Natural killer cell (primary cell): ENCODE results near the gene TRIP12. TPM values are rescaled to one million over a fixed set of nuclear protein-coding genes. Genes with fewer than 3 reads are reported as not detected.

ENCODE experiments used
- ATAC-seq, 3 donors: fragments of 150-1000 bp in 2 of 3; fragments of 200-7000 bp in 1 of 3; cut with Tn5 transposase; 1 replicate in 1 of 3; 2 replicates in 2 of 3; pipeline ENCODE4 v1.10.0; 2021; ENCODE audit warnings: mild to moderate bottlenecking in 2 of 3, moderate library complexity in 2 of 3
- DNase-seq, 2 donors: peaks; one replicate each; pipeline versions ENCODE4 v3.0.0 to v3.0.0-alpha.2; 2013 to 2021; ENCODE audit warnings: mixed read lengths in 1 of 2
- H3K27ac ChIP-seq: one replicate; pipeline ENCODE4 v1.5.1; 2013; ENCODE audit warnings: mild to moderate bottlenecking, low read length
- H3K27me3 ChIP-seq: one replicate; pipeline ENCODE4 v1.6.1; 2013; ENCODE audit warnings: low read length; ENCODE audit not compliant: control insufficient read depth, insufficient read depth
- H3K36me3 ChIP-seq: one replicate; pipeline ENCODE4 v1.6.1; 2013; ENCODE audit warnings: low read length; ENCODE audit not compliant: control insufficient read depth, insufficient read depth
- H3K4me1 ChIP-seq: one replicate; pipeline ENCODE4 v1.6.1; 2013; ENCODE audit warnings: low read length; ENCODE audit not compliant: control insufficient read depth, insufficient read depth
- H3K4me3 ChIP-seq: one replicate; pipeline ENCODE4 v1.5.1; 2013; ENCODE audit warnings: low read length
- H3K9me3 ChIP-seq: one replicate; pipeline ENCODE4 v1.6.1; 2013; ENCODE audit warnings: low read length; ENCODE audit not compliant: control insufficient read depth, insufficient read depth
- H3K27ac Mint-ChIP-seq, 2 donors: one replicate each; pipeline ENCODE4 v1.8.0; 2022; ENCODE audit warnings: mild to moderate bottlenecking in 2 of 2, mixed read lengths in 2 of 2, moderate library complexity in 1 of 2
- H3K27me3 Mint-ChIP-seq, 2 donors: one replicate each; pipeline ENCODE4 v1.8.0; 2022; ENCODE audit warnings: low read depth in 2 of 2, mixed read lengths in 2 of 2
- H3K36me3 Mint-ChIP-seq: one replicate; pipeline ENCODE4 v1.8.0; 2022; ENCODE audit warnings: mixed read lengths
- H3K4me1 Mint-ChIP-seq, 2 donors: one replicate each; pipeline ENCODE4 v1.8.0; 2022; ENCODE audit warnings: mixed read lengths in 2 of 2
- H3K4me3 Mint-ChIP-seq: one replicate; pipeline ENCODE4 v1.8.0; 2022; ENCODE audit warnings: mild to moderate bottlenecking, moderate library complexity, mixed read lengths
- H3K9me3 Mint-ChIP-seq, 2 donors: one replicate each; pipeline ENCODE4 v1.8.0; 2022; ENCODE audit warnings: mixed read lengths in 2 of 2
- WGBS: methylation state at CpG from one replicate; pipeline ENCODE4 v1.1.7; 2013; ENCODE audit warnings: missing lambda C conversion rate; ENCODE audit not compliant: insufficient coverage; 5-methylcytosine and 5-hydroxymethylcytosine counted together
- intact Hi-C: fragments of 100-400 bp; cut with micrococcal nuclease; formaldehyde crosslinking; loops from one replicate; pipeline ENCODE4 v1.14.2; 2022
- total RNA-seq, 4 donors: library from RNA; stranded (reverse); fragments of 120-200 nt in 1 of 4; gene quantifications; one replicate each; pipeline versions ENCODE4 v1.2.3 to v1.2.4, GENCODE V29; 2013 to 2022
- TF ChIP-seq, protein P1 (sequence below): fragments of 200-600 bp; IDR thresholded peaks from one replicate; pipeline ENCODE4 v1.8.0; 2022; ENCODE audit warnings: antibody characterized with exemption

TRIP12 gene
- total RNA-seq, 3 donors from 2014 or later (not counting 1 experiment from before 2014, with no cell fraction given): 295 to 351 (median 325) TPM

DNA sequence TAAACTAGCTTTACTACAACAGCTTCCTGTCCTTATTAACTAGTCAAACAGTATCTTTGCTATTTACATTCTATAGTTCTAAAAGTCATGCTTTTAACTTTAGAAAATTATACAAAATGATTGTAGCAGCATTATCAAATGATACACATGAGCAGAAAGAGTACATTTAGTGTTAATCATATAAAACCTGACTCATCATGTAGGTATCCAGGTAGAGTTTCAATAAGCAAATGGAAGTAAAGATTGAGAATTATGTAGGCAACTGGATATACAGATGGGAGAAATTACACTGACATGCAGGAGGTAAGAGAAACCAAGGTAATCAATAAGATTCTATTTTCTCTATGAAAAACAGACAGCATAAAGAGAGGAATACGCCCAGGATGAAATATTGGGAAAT, 33.8 kb downstream of the TRIP12 start:
- no CpG with 5 or more reads among the region's 1 CpG for WGBS
- no peaks in the 10 kb centered on the region for H3K4me1 ChIP-seq
- no peak for ATAC-seq

DNA sequence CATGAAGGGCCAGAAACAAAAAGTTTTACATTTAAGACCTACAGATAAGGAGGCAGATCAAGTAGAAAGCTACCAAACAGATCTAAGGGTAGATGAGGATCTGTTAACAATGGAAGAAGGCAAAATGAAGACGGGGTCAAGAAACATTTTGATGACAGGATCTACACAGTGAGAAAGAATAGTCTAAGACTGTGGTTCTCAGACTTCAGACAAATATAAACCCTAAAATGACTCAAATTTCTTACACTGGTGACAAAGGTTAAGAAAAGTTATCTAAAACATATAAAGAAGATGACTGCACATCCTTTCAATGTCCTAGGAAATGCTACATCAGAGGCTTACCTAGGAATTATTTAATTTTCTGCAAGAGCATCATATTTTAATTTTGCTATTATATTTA, 34.4 kb downstream of the TRIP12 start:
- Histone ChIP-seq H3K4me3 (no peak overlapping the region), H3K9me3 (no peaks in the 10 kb centered on the region), H3K36me3 (peaks cover 2% of the 10 kb centered on the region), H3K4me1 (no peaks in the 10 kb centered on the region), H3K27ac (no peak overlapping the region), H3K27me3 (no peaks in the 10 kb centered on the region)
- TF ChIP-seq, protein P1, sequence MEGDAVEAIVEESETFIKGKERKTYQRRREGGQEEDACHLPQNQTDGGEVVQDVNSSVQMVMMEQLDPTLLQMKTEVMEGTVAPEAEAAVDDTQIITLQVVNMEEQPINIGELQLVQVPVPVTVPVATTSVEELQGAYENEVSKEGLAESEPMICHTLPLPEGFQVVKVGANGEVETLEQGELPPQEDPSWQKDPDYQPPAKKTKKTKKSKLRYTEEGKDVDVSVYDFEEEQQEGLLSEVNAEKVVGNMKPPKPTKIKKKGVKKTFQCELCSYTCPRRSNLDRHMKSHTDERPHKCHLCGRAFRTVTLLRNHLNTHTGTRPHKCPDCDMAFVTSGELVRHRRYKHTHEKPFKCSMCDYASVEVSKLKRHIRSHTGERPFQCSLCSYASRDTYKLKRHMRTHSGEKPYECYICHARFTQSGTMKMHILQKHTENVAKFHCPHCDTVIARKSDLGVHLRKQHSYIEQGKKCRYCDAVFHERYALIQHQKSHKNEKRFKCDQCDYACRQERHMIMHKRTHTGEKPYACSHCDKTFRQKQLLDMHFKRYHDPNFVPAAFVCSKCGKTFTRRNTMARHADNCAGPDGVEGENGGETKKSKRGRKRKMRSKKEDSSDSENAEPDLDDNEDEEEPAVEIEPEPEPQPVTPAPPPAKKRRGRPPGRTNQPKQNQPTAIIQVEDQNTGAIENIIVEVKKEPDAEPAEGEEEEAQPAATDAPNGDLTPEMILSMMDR: no peak
- H3K4me3 Mint-ChIP-seq: no peak overlapping the region
- H3K9me3 Mint-ChIP-seq: no peaks in the 10 kb centered on the region
- no peaks in the 10 kb centered on the region for H3K27me3 Mint-ChIP-seq
- peaks cover 53 to 56% of the 10 kb centered on the region in 2 donors for H3K4me1 Mint-ChIP-seq
- intact Hi-C loops: no loop called here
- ATAC-seq: no peak
- WGBS: 80% methylated on average over 1 of the region's 1 CpG
- H3K27ac Mint-ChIP-seq: peak overlapping the region; percentile 10 to 68
- DNase-seq: no peak
- no peaks in the 10 kb centered on the region for H3K36me3 Mint-ChIP-seq

More for the DNA sequence above, 33.8 kb downstream of the TRIP12 start:
- intact Hi-C loops: no loop called here
- Histone ChIP-seq H3K9me3 (no peaks in the 10 kb centered on the region), H3K36me3 (peaks cover 2% of the 10 kb centered on the region), H3K4me3 (no peak overlapping the region), H3K27ac (no peak overlapping the region), H3K27me3 (no peaks in the 10 kb centered on the region)
- Mint-ChIP-seq H3K36me3 (no peaks in the 10 kb centered on the region), H3K4me3 (no peak overlapping the region), H3K27me3 (no peaks in the 10 kb centered on the region), H3K27ac (peak overlapping the region; percentile 7 to 39), H3K4me1 (peaks cover 52 to 55% of the 10 kb centered on the region in 2 donors), H3K9me3 (no peaks in the 10 kb centered on the region)
- TF ChIP-seq, protein P1: no peak
- DNase-seq: no peak

DNA sequence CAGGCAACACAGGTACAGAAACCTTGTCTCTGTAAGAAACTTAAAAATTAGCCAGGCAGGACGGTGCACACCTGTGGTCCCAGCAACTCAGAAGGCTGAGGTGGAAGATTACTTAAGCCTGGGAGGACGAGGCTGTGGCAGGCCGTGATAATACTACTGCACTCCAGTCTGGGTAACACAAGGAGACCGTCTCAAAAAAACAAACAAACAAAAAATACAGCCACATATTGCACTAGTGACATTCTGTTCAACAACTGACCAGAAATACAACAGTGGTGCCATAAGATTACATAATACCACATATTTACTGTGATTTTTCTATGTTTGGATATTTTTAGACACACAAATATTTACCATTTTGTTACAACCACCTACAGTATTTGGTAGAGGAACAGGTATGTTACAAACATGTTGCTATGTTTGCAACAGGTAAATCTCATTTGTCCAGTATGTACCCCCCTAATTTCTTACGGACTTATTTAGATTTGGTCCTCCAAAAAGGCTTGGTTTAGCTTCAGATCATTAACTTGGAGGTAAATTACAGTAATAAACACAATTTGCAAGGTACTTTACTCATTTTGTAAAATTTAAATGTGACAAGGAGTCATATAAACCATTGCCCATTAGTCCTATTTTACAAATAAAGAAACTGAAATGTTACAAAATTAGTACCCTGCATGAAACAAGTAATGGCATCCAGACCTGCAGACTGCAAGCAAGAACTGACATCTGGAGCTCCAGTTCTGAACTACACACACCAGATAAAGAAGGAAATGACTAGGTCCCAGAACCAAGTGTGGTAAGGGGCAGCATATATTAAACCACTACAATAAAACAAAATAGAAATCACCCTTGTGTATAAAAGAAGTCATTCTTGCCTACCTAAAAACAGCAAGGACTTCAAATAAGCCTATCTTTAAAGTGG, 36.8 kb downstream of the TRIP12 start:
- Histone ChIP-seq H3K4me1 (no peaks in the 10 kb centered on the region), H3K27ac (no peak overlapping the region), H3K27me3 (no peaks in the 10 kb centered on the region), H3K36me3 (peaks cover 6% of the 10 kb centered on the region), H3K4me3 (no peak overlapping the region), H3K9me3 (no peaks in the 10 kb centered on the region)
- no peak for DNase-seq
- peaks cover 55 to 57% of the 10 kb centered on the region in 2 donors for H3K4me1 Mint-ChIP-seq
- H3K27ac Mint-ChIP-seq: peak overlapping the region; percentile 50 to 71
- no peaks in the 10 kb centered on the region for H3K27me3 Mint-ChIP-seq
- no peaks in the 10 kb centered on the region for H3K36me3 Mint-ChIP-seq
- ATAC-seq: no peak
- intact Hi-C loops: no loop called here
- 94% methylated on average over 4 of the region's 5 CpGs for WGBS
- TF ChIP-seq, protein P1: no peak
- H3K9me3 Mint-ChIP-seq: no peaks in the 10 kb centered on the region
- no peak overlapping the region for H3K4me3 Mint-ChIP-seq
